Ovary (tissue), 9 donors: ENCODE results near the gene EMD. TPM values are rescaled to one million over a fixed set of nuclear protein-coding genes. Genes with fewer than 3 reads are reported as not detected.

Source experiments
- DNase-seq, 5 donors: peaks; one replicate each; pipeline ENCODE4 v3.0.0-alpha.2; 2019 to 2020
- H3K27ac ChIP-seq, 2 donors: fragments of 200-600 bp; one replicate each; pipeline versions ENCODE4 v1.5.1 to v1.8.0; 2019 to 2022
- H3K27me3 ChIP-seq: fragments of 200-600 bp; one replicate; pipeline ENCODE4 v1.8.0; 2022
- H3K36me3 ChIP-seq: fragments of 200-600 bp; sonication (generic); one replicate; pipeline ENCODE4 v1.5.1; 2019
- H3K4me1 ChIP-seq: one replicate; pipeline ENCODE4 v1.8.1; 2013; ENCODE audit warnings: mild to moderate bottlenecking, moderate library complexity; ENCODE audit not compliant: insufficient read depth
- H3K4me3 ChIP-seq: fragments of 200-600 bp; sonication (generic); one replicate; pipeline ENCODE4 v1.5.1; 2017
- H3K9me3 ChIP-seq, 2 donors: fragments of 200-600 bp in 1 of 2; sonication (generic) in 1 of 2; one replicate each; pipeline versions ENCODE4 v1.5.1 to v1.8.1; 2013 to 2019; ENCODE audit warnings: mild to moderate bottlenecking in 1 of 2, moderate library complexity in 1 of 2
- CTCF ChIP-seq, 3 donors: fragments of 450-650 bp in 2 of 3; fragments of 200-600 bp in 1 of 3; IDR thresholded peaks; one replicate each; pipeline versions ENCODE4 v1.5.1 to v1.8.0; 2016 to 2022; ENCODE audit warnings: antibody characterized with exemption in 3 of 3, mild to moderate bottlenecking in 1 of 3
- EP300 ChIP-seq: sonication (generic); formaldehyde crosslinking; IDR thresholded peaks from one replicate; pipeline ENCODE4 v1.6.1; 2017; ENCODE audit warnings: antibody characterized with exemption
- POLR2A ChIP-seq: fragments of 450-650 bp; IDR thresholded peaks from one replicate; pipeline ENCODE4 v1.6.1; 2017; ENCODE audit warnings: antibody characterized with exemption, mild to moderate bottlenecking, moderate library complexity
- WGBS, 3 donors: extraction: QIAGEN DNeasy Blood & Tissue Kit in 1 of 3; methylation state at CpG; one replicate each; pipeline versions ENCODE4 v1.1.5 to v1.1.7; 2013 to 2017; 5-methylcytosine and 5-hydroxymethylcytosine counted together
- intact Hi-C, 4 donors: fragments of 100-400 bp; cut with DNase I; formaldehyde crosslinking; loops; one replicate each; pipeline versions ENCODE4 v1.11.0 to v1.15.1; 2022 to 2023
- polyA plus RNA-seq, 2 donors: library from polyadenylated mRNA; stranded (reverse); fragments of 200-250 nt in 1 of 2; fragments of 350-450 nt in 1 of 2; fragmentation: Illumina TruSeq in 1 of 2; extraction: RNeasy Lipid Tissue Mini Kit (QIAGEN cat#74804) in 1 of 2; gene quantifications; one replicate each; pipeline ENCODE4 v1.2.3, GENCODE V29; 2013 to 2014
- total RNA-seq, 7 donors: library from RNA; depleted of rRNA in 2 of 7; stranded (reverse); fragments of >200 nt in 2 of 7; fragmentation: NEBNext Ultra II Directional in 3 of 7; extraction: Animal tissue kit (Norgen Biotek cat#: 25700) in 3 of 7; gene quantifications; one replicate each; pipeline versions ENCODE4 v1.1.0 to v1.2.4, GENCODE V29; 2016 to 2023
- donor health status: DM: no; HTN: no; CAD: no; lungs with moderate emphysema.
- donor health status: DM: no; HTN: no; CAD: no.
- donor health status: Bipolar disorder and iron deficiency.
- donor health status: DM: yes; HTN: yes; CAD: no.
- donor health status: DM: no; HTN: no; CAD: no.
- donor health status: DM: yes; HTN: yes; CAD: no.

The EMD gene
- total and polyA plus RNA-seq, 9 donors: 40.5 to 158 (median 107) TPM

- Histone ChIP-seq H3K27me3 (no peaks in the 10 kb centered on the region), H3K9me3 (no peaks in the 10 kb centered on the region), H3K4me3 (peak overlapping the region; percentile 55), H3K4me1 (no peaks in the 10 kb centered on the region), H3K27ac (peak overlapping the region; percentile 76 to 77), H3K36me3 (no peaks in the 10 kb centered on the region)
- 63 to 65% (median 64%) methylated on average over 10 of the region's 10 CpGs for WGBS, 3 donors
- no peak for TF ChIP-seq POLR2A
- TF ChIP-seq EP300: no peak
- no peak for TF ChIP-seq CTCF (IDR thresholded peaks at IDR 0.05)
- DNase-seq: no peak
- intact Hi-C loops: no loop called here
These were observed 4.0 kb upstream of the EMD start for GRCh38 chrX:154375156-154375504.

- H3K36me3 ChIP-seq: no peaks in the 10 kb centered on the region
- TF ChIP-seq EP300: no peak
- H3K27me3 ChIP-seq: no peaks in the 10 kb centered on the region
- DNase-seq: peak in 4 of 5 donors; percentile 55 to 74 (median 66)
- H3K4me3 ChIP-seq: no peak overlapping the region
- 35 to 51% (median 37%) methylated on average over 3 of the region's 3 CpGs for WGBS, 3 donors
- H3K9me3 ChIP-seq: no peaks in the 10 kb centered on the region
- no peaks in the 10 kb centered on the region for H3K4me1 ChIP-seq
- H3K27ac ChIP-seq: peak overlapping the region; percentile 34 to 96
- intact Hi-C loops: no loop called here
These were observed 2.3 kb upstream of the EMD start for GRCh38 chrX:154376774-154377173.

- Histone ChIP-seq H3K27ac (peak overlapping the region; percentile 96 to 97), H3K27me3 (no peaks in the 10 kb centered on the region), H3K4me1 (no peaks in the 10 kb centered on the region), H3K36me3 (no peaks in the 10 kb centered on the region), H3K9me3 (no peaks in the 10 kb centered on the region), H3K4me3 (peak overlapping the region; percentile 50)
- DNase-seq: peak; percentile 68 to 80 (median 80)
- 37 to 47% (median 40%) methylated on average over 79 of the region's 79 CpGs for WGBS, 3 donors
- intact Hi-C loops: no loop called here
- TF ChIP-seq POLR2A (peak; percentile 91), CTCF (IDR thresholded peaks at IDR 0.05) (no peak)
These were observed 866 bp upstream of the EMD start for GRCh38 chrX:154378059-154378798.

GRCh38 chrX:154379569-154379951 lies 465 bp downstream of the EMD start:
- intact Hi-C loops: no loop called here
- peak overlapping the region; percentile 82 to 98 for H3K27ac ChIP-seq
- no peaks in the 10 kb centered on the region for H3K27me3 ChIP-seq
- H3K4me1 ChIP-seq: no peaks in the 10 kb centered on the region
- no peak for DNase-seq
- no peaks in the 10 kb centered on the region for H3K36me3 ChIP-seq
- no peak for TF ChIP-seq CTCF (IDR thresholded peaks at IDR 0.05)
- no peak for TF ChIP-seq POLR2A
- no peak for TF ChIP-seq EP300
- H3K9me3 ChIP-seq: no peaks in the 10 kb centered on the region
- peak overlapping the region; percentile 89 for H3K4me3 ChIP-seq
- WGBS, 3 donors: 36 to 43% (median 41%) methylated on average over 32 to 38 of the region's 38 CpGs

- H3K9me3 ChIP-seq: no peaks in the 10 kb centered on the region
- peak overlapping the region; percentile 82 to 98 for H3K27ac ChIP-seq
- H3K4me1 ChIP-seq: no peaks in the 10 kb centered on the region
- H3K27me3 ChIP-seq: no peaks in the 10 kb centered on the region
- peak in 1 of 5 donors; percentile 56 for DNase-seq
- intact Hi-C loops: no loop called here
- no peaks in the 10 kb centered on the region for H3K36me3 ChIP-seq
- H3K4me3 ChIP-seq: peak overlapping the region; percentile 89
- no peak for TF ChIP-seq EP300
- no peak for TF ChIP-seq POLR2A
- TF ChIP-seq CTCF (IDR thresholded peaks at IDR 0.05): no peak
- WGBS, 3 donors: 41 to 48% (median 46%) methylated on average over 13 of the region's 13 CpGs
These were observed 1.1 kb downstream of the EMD start for GRCh38 chrX:154380153-154380552.
